Measurements from ENCODE around the gene SECISBP2L.

SECISBP2L gene

DNA sequence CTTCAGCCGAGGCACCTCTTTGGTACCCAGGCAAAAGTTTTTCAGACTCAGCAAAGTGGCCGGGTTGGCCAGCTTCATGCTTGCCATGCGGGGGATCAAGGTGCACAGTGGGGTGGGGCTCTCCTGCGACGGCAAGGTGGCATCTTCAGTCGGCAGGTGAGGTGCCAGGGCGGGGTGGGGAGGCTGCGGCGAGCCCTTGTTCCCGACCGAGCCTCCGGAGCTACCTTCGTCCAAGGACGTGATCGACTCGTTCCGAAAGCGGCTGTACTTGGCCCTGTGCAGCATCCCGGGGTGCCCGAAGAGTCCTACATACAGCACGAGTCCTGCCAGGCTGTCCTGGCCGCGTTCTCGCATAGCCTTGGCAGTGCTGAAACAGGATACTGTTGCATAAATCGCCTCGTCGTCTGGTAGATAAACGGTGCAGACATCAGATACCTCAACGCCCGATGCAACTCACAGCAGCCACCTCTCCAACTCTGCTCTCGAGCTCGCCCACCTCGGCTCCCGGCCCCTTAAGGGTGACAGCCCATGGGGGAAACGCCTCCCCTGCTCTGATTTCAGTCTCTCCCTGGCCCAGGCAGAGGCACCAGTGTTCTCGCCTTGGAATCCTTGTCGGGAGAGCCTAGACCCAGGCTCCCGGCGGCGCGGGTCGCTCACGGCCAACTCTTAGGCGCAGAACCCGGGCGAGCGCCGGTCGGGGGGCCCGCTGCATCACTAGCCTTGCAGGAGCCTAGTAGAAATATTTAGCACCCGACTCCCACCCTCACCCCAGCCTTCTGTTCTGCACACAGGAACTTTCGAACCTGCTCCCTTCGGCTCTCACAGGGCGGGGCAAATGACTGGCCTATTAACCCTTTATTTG, 83.4 kb downstream of the SECISBP2L start:
- DNase-seq: no peak

GRCh38 chr15:48955967-48956366, 90.3 kb downstream of the SECISBP2L start:
- DNase-seq: no peak

- DNase-seq: no peak
These were observed 90.9 kb downstream of the SECISBP2L start for GRCh38 chr15:48955370-48955769.

DNA sequence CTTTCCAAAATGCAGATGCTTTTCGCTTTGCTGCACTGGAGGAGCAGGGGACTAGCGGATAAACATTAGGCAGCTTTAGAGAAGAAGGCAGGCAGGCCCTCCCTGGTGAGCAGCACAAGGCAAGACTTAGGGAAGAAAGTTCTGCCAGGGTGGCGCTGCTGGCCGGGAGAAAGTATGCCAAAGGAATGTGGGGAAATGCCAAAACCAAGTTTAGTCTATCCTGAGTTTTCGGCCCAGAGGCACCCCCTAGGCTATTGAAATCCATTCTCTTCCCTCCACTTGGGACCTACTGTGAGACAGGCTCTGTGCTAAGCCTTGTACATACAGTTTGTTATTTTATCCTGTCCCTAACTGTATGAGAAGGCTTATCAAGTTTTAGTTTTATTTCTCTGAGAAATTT, 91.7 kb downstream of the SECISBP2L start:
- no peak for DNase-seq

DNA sequence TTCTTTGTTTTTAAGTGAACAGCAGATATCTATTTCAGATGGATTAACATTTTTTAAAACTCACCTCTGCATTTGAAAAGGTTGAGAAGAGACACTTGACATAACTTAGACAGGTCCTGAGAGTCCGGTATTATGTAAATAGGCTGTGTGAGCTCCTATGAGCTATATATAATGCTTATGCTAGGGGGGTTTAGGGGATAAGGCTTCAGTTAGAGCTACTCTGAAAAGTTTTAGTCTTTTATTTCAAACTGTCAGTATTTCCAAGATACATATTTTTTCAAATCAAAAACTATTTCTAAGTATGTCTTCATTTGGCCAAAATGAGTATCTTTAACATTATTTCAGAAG, 99.4 kb downstream of the SECISBP2L start:
- DNase-seq: no peak

- DNase-seq: no peak
These were observed 100.0 kb downstream of the SECISBP2L start for GRCh38 chr15:48946074-48946839.

- no peak for DNase-seq
These were observed 100.9 kb downstream of the SECISBP2L start for GRCh38 chr15:48945386-48945785.

DNA sequence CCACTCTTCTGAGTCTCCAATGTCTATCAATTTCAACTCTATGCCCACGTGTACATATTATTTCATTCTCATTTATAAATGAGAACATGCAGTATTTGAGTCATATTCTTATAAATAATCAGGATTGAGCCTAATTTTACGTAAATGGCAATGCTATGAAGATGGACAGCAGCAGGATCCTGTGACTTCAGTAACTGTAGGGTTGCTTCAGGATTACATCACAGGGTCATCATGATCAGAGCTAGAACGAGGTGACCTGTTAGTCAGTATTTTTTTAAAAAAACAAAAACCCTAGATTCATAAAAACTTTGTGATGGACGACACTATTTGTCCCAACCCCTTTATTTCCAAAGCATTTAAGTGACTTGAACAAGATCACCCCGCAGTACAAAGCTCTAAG, 104.3 kb downstream of the SECISBP2L start:
- no peak for DNase-seq

- DNase-seq: no peak
These were observed 105.7 kb downstream of the SECISBP2L start for GRCh38 chr15:48940508-48940907.

- no peak for DNase-seq
These were observed 106.6 kb downstream of the SECISBP2L start for GRCh38 chr15:48939648-48940047.
